ENCODE results near the gene CD22.

- TF ChIP-seq CTCF (IDR thresholded peaks at IDR 0.05) (no peak), EP300 (IDR thresholded peaks at IDR 0.05) (no peak)
Observed at GRCh38 chr19:35336166-35336955, 7.4 kb downstream of the CD22 start.

Measured in tibial nerve (tissue), 4 donors.